GM23338 (cell line): ENCODE measurements around the gene TAF4B. TPM values are rescaled to one million over a fixed set of nuclear protein-coding genes. Genes with fewer than 3 reads are reported as not detected.
"Not testable (repeated sequence)": the region's sequence is repeated elsewhere in the genome, so short reads cannot be mapped to it uniquely, and the experiment has no call there.

ENCODE experiments used
- ATAC-seq: fragments of 200-7000 bp; cut with Tn5 transposase; 3 replicates; pipeline ENCODE4 v1.9.1; 2020
- DNase-seq: peaks from one replicate; pipeline ENCODE4 v3.0.0-alpha.2; 2015; ENCODE audit warnings: low spot score
- H2AFZ ChIP-seq: fragments of 200-600 bp; sonication (generic); 2 replicates; pipeline ENCODE4 v1.8.0; 2016; ENCODE audit warnings: antibody characterized with exemption, mild to moderate bottlenecking, moderate library complexity
- H3F3A ChIP-seq: fragments of 200-600 bp; sonication (generic); replicated peaks from 2 replicates; pipeline ENCODE4 v1.8.0; 2017; ENCODE audit warnings: antibody characterized with exemption, mixed run types, low read depth
- H3K27ac ChIP-seq: fragments of 200-600 bp; sonication (generic); 2 replicates; pipeline ENCODE4 v1.6.1; 2016; ENCODE audit warnings: low read depth
- H3K27me3 ChIP-seq: fragments of 200-600 bp; sonication (generic); 2 replicates; pipeline ENCODE4 v1.8.0; 2016; ENCODE audit warnings: mild to moderate bottlenecking, mixed run types, moderate library complexity; ENCODE audit not compliant: insufficient read depth
- H3K36me3 ChIP-seq: fragments of 200-600 bp; sonication (generic); 2 replicates; pipeline ENCODE4 v1.8.0; 2016; ENCODE audit warnings: mild to moderate bottlenecking; ENCODE audit not compliant: insufficient read depth
- H3K4me1 ChIP-seq: fragments of 200-600 bp; sonication (generic); 2 replicates; pipeline ENCODE4 v1.8.0; 2016; ENCODE audit warnings: mild to moderate bottlenecking, moderate library complexity; ENCODE audit not compliant: insufficient read depth
- H3K4me2 ChIP-seq: fragments of 200-600 bp; sonication (generic); 2 replicates; pipeline ENCODE4 v1.7.1; 2017; ENCODE audit warnings: mixed run types
- H3K4me3 ChIP-seq: fragments of 200-600 bp; sonication (generic); 2 replicates; pipeline ENCODE4 v1.6.1; 2016; ENCODE audit warnings: mixed run types
- H3K79me2 ChIP-seq: fragments of 200-600 bp; sonication (generic); replicated peaks from 2 replicates; pipeline ENCODE4 v1.8.0; 2017; ENCODE audit warnings: mild to moderate bottlenecking; ENCODE audit not compliant: insufficient read depth
- H3K9me2 ChIP-seq: fragments of 200-600 bp; sonication (generic); 2 replicates; pipeline ENCODE4 v1.8.0; 2017; ENCODE audit not compliant: insufficient read depth
- H4K20me1 ChIP-seq: fragments of 200-600 bp; sonication (generic); replicated peaks from 2 replicates; pipeline ENCODE4 v1.8.0; 2017; ENCODE audit warnings: mild to moderate bottlenecking; ENCODE audit not compliant: insufficient read depth
- H3K27ac Mint-ChIP-seq: 2 replicates; pipeline ENCODE4 v1.8.0; 2020; ENCODE audit warnings: inconsistent platforms, mild to moderate bottlenecking, moderate library complexity, mixed read lengths
- H3K27me3 Mint-ChIP-seq: 3 replicates; pipeline ENCODE4 v1.8.0; 2022; ENCODE audit warnings: low read depth, mild to moderate bottlenecking, moderate library complexity, mixed read lengths, inconsistent platforms; ENCODE audit not compliant: insufficient read depth, poor library complexity
- H3K36me3 Mint-ChIP-seq: 3 replicates; pipeline ENCODE4 v1.8.0; 2021; ENCODE audit warnings: low read depth, mild to moderate bottlenecking, inconsistent platforms, moderate library complexity, mixed read lengths
- H3K4me1 Mint-ChIP-seq: 3 replicates; pipeline ENCODE4 v1.8.0; 2020; ENCODE audit warnings: mild to moderate bottlenecking, inconsistent platforms, mixed read lengths
- H3K4me3 Mint-ChIP-seq: 3 replicates; pipeline ENCODE4 v1.8.0; 2021; ENCODE audit warnings: moderate library complexity, mild to moderate bottlenecking, inconsistent platforms, mixed read lengths
- H3K9me3 Mint-ChIP-seq: 3 replicates; pipeline ENCODE4 v1.8.0; 2020; ENCODE audit warnings: moderate library complexity, mild to moderate bottlenecking, inconsistent platforms, mixed read lengths
- EZH2phosphoT487 ChIP-seq: fragments of 200-600 bp; sonication (generic); IDR thresholded peaks from one replicate; pipeline ENCODE4 v1.8.1; 2018; ENCODE audit warnings: antibody characterized with exemption; ENCODE audit not compliant: unreplicated experiment
- JUNB ChIP-seq: IDR thresholded peaks from one replicate; pipeline ENCODE4 v1.6.1; 2016; ENCODE audit warnings: antibody characterized with exemption; ENCODE audit not compliant: unreplicated experiment
- NANOG ChIP-seq: IDR thresholded peaks from 2 replicates; pipeline ENCODE4 v1.6.1; 2016; ENCODE audit warnings: antibody characterized with exemption, borderline replicate concordance
- ZNF114 ChIP-seq: fragments of 250-450 bp; sonication (Bioruptor Pico); IDR thresholded peaks from 2 replicates; pipeline ENCODE4 v1.5.0; 2020; ENCODE audit warnings: mild to moderate bottlenecking, moderate library complexity
- ZNF331 ChIP-seq: fragments of 250-450 bp; sonication (Bioruptor Pico); IDR thresholded peaks from 2 replicates; pipeline ENCODE4 v1.5.0; 2020; ENCODE audit warnings: low read depth, mild to moderate bottlenecking, moderate library complexity
- polyA plus RNA-seq: library from polyadenylated mRNA; unstranded; fragments of >200 nt; fragmentation: Nextera tagmentation; extraction: Ambion mirVana; gene quantifications from 2 replicates; pipeline ENCODE4 v1.2.1, GENCODE V29; 2016
- total RNA-seq: library from RNA; depleted of rRNA; stranded (reverse); fragments of >200 nt; shearing (Covaris generic); gene quantifications from 2 replicates; pipeline ENCODE4 v1.2.3, GENCODE V29; 2014
- TF ChIP-seq, protein P1 (sequence below), 2 experiments: fragments of 200-600 bp in 1 of 2; sonication (generic) in 1 of 2; conservative IDR thresholded peaks; 2 replicates each; pipeline versions ENCODE4 v1.5.1 to v1.6.1; 2016 to 2017; ENCODE audit warnings: antibody characterized with exemption in 2 of 2, low read depth in 2 of 2, mild to moderate bottlenecking in 2 of 2, moderate library complexity in 1 of 2
- TF ChIP-seq, protein P2 (sequence below): fragments of 250-450 bp; sonication (Bioruptor Pico); IDR thresholded peaks from 2 replicates; pipeline ENCODE4 v1.5.0; 2020; ENCODE audit warnings: mild to moderate bottlenecking, moderate library complexity

TAF4B gene
- total and polyA plus RNA-seq, 2 experiments from 2014 or later = 9.4 to 27.3 TPM

DNA sequence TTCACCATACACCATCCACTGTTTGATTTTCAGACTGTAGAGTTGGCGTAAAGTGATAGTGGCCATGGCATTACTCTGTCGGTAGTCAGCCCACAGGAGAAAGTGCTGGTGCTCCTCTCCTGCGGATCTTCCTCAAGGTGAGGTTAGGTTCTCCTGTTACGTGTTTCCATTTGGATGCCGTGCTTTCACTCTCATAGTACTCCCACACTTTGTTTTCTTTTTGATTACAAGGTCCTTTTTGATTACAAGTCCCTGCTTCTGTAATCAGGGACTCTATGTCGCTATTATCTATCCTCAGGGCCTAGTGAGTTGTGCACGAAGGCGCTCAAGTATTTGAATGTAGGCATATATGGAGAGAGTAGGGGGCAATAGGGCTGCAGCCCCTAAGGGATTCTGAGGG, 4.3 kb downstream of the TAF4B start:
- Histone ChIP-seq H3K27me3 (no peaks in the 10 kb centered on the region), H2AFZ (no peak overlapping the region), H3K79me2 (peaks cover 85% of the 10 kb centered on the region), H4K20me1 (peaks cover 21% of the 10 kb centered on the region), H3K9me2 (peaks cover 4% of the 10 kb centered on the region; the same call in 1 of the 2 replicates), H3K36me3 (no peaks in the 10 kb centered on the region), H3K4me2 (no peak overlapping the region), H3K27ac (no peak overlapping the region), H3K4me3 (no peak overlapping the region), H3F3A (0 out of 2 replicates have a peak, but pooled peaks cover 4% of the 10 kb centered on the region), H3K4me1 (peaks cover 37% of the 10 kb centered on the region)
- Mint-ChIP-seq H3K27ac (peak overlapping the region; percentile 54), H3K9me3 (peaks cover 15% of the 10 kb centered on the region), H3K36me3 (peaks cover 31% of the 10 kb centered on the region), H3K27me3 (no peaks in the 10 kb centered on the region), H3K4me3 (no peak overlapping the region), H3K4me1 (peaks cover 65% of the 10 kb centered on the region)
- DNase-seq = no peak
- no peak for ATAC-seq
- TF ChIP-seq EZH2phosphoT487 (no peak), ZNF331 (CRISPR knock-in tag) (no peak), JUNB (no peak)
- TF ChIP-seq, protein P1, sequence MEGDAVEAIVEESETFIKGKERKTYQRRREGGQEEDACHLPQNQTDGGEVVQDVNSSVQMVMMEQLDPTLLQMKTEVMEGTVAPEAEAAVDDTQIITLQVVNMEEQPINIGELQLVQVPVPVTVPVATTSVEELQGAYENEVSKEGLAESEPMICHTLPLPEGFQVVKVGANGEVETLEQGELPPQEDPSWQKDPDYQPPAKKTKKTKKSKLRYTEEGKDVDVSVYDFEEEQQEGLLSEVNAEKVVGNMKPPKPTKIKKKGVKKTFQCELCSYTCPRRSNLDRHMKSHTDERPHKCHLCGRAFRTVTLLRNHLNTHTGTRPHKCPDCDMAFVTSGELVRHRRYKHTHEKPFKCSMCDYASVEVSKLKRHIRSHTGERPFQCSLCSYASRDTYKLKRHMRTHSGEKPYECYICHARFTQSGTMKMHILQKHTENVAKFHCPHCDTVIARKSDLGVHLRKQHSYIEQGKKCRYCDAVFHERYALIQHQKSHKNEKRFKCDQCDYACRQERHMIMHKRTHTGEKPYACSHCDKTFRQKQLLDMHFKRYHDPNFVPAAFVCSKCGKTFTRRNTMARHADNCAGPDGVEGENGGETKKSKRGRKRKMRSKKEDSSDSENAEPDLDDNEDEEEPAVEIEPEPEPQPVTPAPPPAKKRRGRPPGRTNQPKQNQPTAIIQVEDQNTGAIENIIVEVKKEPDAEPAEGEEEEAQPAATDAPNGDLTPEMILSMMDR (conservative IDR thresholded peaks at IDR 0.05; ENCODE audit: low read depth in 2 of 2) = no peak

DNA sequence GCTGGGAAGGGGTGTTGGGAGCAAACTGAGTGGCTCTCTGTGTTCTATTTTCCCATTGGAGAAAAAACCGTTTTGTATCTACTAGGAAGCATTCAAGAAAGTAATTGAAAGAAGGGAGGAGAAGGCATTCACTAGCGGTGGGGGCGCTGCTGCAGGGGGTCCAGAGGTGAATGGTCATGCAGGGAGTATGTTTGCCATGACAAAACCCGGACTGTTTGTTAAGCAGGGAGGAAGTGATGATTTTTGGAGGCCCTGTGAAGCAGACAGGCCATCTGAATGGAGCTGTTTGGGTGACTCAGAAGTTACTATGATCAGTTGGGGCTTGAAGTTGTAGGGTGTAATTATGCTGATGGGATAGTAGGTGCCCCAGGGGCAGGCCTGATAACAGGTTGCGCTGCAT, 7.0 kb downstream of the TAF4B start:
- peaks cover 75% of the 10 kb centered on the region for H3K4me1 Mint-ChIP-seq
- Histone ChIP-seq H2AFZ (no peak overlapping the region), H3K4me2 (peak overlapping the region; percentile 53), H4K20me1 (peaks cover 13% of the 10 kb centered on the region), H3K79me2 (peaks cover 100% of the 10 kb centered on the region), H3K27me3 (no peaks in the 10 kb centered on the region), H3K36me3 (no peaks in the 10 kb centered on the region), H3K4me3 (0 out of 2 replicates have a peak overlapping the region, but pooled peaks have one; percentile 26), H3F3A (0 out of 2 replicates have a peak, but pooled peaks cover 4% of the 10 kb centered on the region), H3K9me2 (peaks cover 4% of the 10 kb centered on the region; the same call in 1 of the 2 replicates), H3K4me1 (peaks cover 54% of the 10 kb centered on the region), H3K27ac (peak overlapping the region; percentile 66; the same call in 1 of the 2 replicates)
- H3K36me3 Mint-ChIP-seq = peaks cover 44% of the 10 kb centered on the region
- TF ChIP-seq NANOG = no peak
- TF ChIP-seq, protein P2, sequence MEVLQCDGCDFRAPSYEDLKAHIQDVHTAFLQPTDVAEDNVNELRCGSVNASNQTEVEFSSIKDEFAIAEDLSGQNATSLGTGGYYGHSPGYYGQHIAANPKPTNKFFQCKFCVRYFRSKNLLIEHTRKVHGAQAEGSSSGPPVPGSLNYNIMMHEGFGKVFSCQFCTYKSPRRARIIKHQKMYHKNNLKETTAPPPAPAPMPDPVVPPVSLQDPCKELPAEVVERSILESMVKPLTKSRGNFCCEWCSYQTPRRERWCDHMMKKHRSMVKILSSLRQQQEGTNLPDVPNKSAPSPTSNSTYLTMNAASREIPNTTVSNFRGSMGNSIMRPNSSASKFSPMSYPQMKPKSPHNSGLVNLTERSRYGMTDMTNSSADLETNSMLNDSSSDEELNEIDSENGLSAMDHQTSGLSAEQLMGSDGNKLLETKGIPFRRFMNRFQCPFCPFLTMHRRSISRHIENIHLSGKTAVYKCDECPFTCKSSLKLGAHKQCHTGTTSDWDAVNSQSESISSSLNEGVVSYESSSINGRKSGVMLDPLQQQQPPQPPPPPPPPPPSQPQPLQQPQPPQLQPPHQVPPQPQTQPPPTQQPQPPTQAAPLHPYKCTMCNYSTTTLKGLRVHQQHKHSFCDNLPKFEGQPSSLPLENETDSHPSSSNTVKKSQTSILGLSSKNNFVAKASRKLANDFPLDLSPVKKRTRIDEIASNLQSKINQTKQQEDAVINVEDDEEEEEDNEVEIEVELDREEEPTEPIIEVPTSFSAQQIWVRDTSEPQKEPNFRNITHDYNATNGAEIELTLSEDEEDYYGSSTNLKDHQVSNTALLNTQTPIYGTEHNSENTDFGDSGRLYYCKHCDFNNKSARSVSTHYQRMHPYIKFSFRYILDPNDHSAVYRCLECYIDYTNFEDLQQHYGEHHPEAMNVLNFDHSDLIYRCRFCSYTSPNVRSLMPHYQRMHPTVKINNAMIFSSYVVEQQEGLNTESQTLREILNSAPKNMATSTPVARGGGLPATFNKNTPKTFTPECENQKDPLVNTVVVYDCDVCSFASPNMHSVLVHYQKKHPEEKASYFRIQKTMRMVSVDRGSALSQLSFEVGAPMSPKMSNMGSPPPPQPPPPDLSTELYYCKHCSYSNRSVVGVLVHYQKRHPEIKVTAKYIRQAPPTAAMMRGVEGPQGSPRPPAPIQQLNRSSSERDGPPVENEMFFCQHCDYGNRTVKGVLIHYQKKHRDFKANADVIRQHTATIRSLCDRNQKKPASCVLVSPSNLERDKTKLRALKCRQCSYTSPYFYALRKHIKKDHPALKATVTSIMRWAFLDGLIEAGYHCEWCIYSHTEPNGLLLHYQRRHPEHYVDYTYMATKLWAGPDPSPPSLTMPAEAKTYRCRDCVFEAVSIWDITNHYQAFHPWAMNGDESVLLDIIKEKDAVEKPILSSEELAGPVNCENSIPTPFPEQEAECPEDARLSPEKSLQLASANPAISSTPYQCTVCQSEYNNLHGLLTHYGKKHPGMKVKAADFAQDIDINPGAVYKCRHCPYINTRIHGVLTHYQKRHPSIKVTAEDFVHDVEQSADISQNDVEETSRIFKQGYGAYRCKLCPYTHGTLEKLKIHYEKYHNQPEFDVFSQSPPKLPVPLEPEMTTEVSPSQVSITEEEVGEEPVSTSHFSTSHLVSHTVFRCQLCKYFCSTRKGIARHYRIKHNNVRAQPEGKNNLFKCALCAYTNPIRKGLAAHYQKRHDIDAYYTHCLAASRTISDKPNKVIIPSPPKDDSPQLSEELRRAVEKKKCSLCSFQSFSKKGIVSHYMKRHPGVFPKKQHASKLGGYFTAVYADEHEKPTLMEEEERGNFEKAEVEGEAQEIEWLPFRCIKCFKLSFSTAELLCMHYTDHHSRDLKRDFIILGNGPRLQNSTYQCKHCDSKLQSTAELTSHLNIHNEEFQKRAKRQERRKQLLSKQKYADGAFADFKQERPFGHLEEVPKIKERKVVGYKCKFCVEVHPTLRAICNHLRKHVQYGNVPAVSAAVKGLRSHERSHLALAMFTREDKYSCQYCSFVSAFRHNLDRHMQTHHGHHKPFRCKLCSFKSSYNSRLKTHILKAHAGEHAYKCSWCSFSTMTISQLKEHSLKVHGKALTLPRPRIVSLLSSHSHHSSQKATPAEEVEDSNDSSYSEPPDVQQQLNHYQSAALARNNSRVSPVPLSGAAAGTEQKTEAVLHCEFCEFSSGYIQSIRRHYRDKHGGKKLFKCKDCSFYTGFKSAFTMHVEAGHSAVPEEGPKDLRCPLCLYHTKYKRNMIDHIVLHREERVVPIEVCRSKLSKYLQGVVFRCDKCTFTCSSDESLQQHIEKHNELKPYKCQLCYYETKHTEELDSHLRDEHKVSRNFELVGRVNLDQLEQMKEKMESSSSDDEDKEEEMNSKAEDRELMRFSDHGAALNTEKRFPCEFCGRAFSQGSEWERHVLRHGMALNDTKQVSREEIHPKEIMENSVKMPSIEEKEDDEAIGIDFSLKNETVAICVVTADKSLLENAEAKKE = peak; percentile 88
- TF ChIP-seq ZNF114 (CRISPR knock-in tag) = peak; percentile 47; the same call in 1 of the 2 replicates
- DNase-seq (peak; percentile 33), ATAC-seq (peak; percentile 40; the same call in 2 of the 3 replicates)
- peak overlapping the region; percentile 79 for H3K27ac Mint-ChIP-seq
- H3K27me3 Mint-ChIP-seq = no peaks in the 10 kb centered on the region
- H3K4me3 Mint-ChIP-seq = peak overlapping the region; percentile 49
- peaks cover 15% of the 10 kb centered on the region for H3K9me3 Mint-ChIP-seq

DNA sequence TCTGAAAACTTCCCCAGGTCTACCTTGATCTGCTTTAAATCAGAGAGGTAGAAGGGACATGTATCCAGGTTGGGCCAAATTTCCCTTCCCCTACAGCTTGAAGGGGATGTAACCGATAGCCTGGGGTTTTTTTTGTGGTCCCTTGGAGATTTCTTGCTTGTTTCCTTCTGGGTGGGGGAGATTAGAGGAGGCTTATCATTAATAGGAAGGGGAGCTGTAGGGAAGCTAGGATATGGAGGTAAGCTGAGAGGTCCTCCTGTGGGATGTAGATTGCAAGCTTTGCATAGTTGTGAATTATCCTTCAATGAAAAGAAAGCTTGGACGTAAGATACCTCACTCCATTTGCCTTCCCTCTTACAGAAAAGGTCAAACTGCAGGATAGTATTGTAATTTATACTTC, 11.1 kb downstream of the TAF4B start:
- peaks cover 53% of the 10 kb centered on the region for H3K4me1 Mint-ChIP-seq
- H3K79me2 ChIP-seq = peaks cover 100% of the 10 kb centered on the region
- not testable (repeated sequence) for ATAC-seq

More for the DNA sequence above, 11.1 kb downstream of the TAF4B start:
- H2AFZ ChIP-seq, H3K9me2 ChIP-seq, H3K4me3 ChIP-seq, H3K27ac ChIP-seq, DNase-seq, H3K36me3 ChIP-seq, H4K20me1 ChIP-seq, H3K27me3 Mint-ChIP-seq, H3K27ac Mint-ChIP-seq, H3K4me3 Mint-ChIP-seq, H3K27me3 ChIP-seq, H3F3A ChIP-seq: not testable (repeated sequence)
- peaks cover 45% of the 10 kb centered on the region for H3K4me1 ChIP-seq
- Mint-ChIP-seq H3K9me3 (peaks cover 41% of the 10 kb centered on the region), H3K36me3 (peaks cover 60% of the 10 kb centered on the region)
- peak overlapping the region; percentile 60 for H3K4me2 ChIP-seq
